ENCODE measurements around the gene CDH22. TPM values are rescaled to one million over a fixed set of nuclear protein-coding genes. Genes with fewer than 3 reads are reported as not detected.

CDH22 gene
- total RNA-seq, 1 experiment from 2014 or later: 0.11 TPM

DNA sequence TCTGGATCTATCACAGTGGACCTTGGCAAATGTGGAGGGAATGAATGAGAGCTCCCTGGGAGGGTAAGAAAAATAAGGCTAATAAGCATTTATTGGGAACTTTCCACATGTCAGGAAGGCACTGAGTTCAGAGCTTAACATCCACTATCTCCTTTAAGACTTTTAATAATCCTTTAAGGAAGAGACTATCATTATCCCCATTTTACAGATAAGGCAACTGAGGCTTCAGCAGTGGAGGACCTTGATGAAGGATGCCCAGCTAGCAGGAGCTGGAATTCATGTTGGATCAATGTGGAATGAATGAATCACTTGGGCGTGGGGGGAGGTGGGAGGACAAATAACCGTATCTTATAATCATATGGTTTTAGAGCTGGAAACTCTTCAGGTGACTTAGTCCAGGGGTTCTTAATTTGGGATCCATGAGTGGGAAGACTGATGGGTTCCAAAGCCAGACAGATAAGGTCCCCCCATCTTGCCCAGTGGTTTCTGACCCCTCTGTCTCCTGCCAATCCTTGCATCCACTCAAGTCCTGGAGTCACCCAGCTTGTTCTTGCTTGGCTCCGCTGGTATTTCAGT lies 135.2 kb downstream of the CDH22 start:
- DNase-seq (ENCODE audit: low read depth): no peak

GRCh38 chr20:46172455-46172854 lies 135.8 kb downstream of the CDH22 start:
- no peak for DNase-seq (ENCODE audit: low read depth)

- no peak for DNase-seq (ENCODE audit: low read depth)
Measured at GRCh38 chr20:46171909-46172308, 136.4 kb downstream of the CDH22 start.

DNA sequence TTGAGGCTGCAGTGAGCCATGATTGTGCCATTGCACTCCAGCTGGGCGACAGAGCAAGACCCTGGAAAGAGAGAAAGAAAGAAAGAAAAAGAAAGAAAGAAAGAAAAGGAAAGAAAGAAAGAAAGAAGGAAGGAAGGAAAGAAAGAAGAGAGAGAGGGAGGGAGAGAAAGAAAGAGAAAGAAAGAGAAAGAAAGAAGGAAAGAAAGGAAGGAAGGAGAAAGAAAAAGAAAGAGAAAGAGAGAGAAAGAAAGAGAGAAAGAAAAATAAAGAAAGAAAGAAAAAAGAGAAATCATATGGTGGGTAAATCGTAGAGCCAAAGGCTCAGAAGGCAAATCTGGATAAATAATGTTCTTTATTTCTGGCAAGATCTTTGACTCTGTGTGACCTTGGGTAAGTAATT lies 136.8 kb downstream of the CDH22 start:
- DNase-seq (ENCODE audit: low read depth): no peak

DNA sequence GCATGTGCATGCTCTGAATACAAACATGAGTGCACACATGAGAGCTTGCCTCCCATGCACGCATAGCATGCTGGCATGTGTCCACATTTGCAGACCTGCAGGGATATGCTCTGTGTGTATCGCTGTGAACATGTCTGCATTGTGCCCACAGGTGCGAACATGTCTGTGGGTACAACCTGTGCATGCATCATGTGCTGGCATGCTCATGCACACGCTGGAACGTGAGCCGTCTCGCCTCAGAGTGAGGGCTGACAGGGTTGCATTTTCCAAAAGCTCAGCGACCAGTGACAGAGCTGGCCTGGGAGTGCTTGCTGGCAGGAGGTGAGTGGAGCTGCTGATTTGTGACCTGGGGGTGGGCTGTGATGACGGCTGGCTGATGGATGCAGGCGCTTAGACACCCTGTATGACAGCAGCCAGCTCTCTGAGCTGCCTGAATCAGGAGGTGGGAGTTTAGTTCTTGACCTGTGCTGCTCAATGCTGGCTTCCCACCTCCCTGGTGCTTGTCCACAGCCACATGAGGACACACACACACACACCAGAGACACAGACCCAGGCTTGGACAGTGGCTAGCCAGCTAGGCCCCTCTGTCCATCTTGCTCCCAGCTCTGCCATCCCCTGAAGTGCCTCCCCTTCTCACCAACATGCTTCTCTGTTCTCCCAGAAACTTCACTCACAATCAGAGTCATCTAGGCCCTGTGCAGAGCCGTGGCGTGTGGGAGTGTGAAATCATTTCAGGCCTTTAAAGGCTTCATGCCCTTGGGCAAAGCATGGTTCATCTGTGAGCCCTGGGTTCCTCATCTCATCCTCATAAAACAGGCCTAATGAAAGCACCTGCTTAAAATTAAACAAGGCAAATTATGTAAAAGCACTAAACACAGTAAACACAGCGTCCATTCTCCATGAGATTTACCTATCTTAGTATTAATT lies 138.8 kb downstream of the CDH22 start:
- DNase-seq (ENCODE audit: low read depth): no peak

- no peak for DNase-seq (ENCODE audit: low read depth)
Measured at GRCh38 chr20:46168438-46168837, 139.9 kb downstream of the CDH22 start.

- no peak for DNase-seq (ENCODE audit: low read depth)
Measured at GRCh38 chr20:46167080-46167479, 141.2 kb downstream of the CDH22 start.

- no peak for DNase-seq (ENCODE audit: low read depth)
Measured at GRCh38 chr20:46164254-46164653, 144.0 kb downstream of the CDH22 start.

DNA sequence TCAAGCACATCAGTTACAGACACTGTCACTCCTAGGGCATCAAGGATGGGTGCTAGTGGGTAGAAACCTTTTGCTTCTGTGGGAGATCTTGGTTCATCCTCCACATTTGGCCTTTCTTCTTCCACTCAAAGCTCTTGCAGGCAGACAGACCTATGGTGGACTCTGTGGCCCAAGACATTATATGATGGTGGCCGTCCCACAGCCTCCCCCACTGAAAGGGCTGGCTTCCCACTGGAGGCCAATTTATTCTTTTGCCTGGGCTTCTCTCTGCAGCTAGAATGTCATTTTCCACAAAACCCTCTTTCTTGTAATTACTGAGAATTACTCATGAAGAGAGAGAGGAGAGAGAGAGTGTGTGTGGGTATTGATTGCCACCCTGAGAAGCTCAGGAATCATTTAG lies 146.4 kb downstream of the CDH22 start:
- DNase-seq (ENCODE audit: low read depth): no peak

- DNase-seq (ENCODE audit: low read depth): no peak
Measured at GRCh38 chr20:46160661-46161060, 147.6 kb downstream of the CDH22 start.

DNA sequence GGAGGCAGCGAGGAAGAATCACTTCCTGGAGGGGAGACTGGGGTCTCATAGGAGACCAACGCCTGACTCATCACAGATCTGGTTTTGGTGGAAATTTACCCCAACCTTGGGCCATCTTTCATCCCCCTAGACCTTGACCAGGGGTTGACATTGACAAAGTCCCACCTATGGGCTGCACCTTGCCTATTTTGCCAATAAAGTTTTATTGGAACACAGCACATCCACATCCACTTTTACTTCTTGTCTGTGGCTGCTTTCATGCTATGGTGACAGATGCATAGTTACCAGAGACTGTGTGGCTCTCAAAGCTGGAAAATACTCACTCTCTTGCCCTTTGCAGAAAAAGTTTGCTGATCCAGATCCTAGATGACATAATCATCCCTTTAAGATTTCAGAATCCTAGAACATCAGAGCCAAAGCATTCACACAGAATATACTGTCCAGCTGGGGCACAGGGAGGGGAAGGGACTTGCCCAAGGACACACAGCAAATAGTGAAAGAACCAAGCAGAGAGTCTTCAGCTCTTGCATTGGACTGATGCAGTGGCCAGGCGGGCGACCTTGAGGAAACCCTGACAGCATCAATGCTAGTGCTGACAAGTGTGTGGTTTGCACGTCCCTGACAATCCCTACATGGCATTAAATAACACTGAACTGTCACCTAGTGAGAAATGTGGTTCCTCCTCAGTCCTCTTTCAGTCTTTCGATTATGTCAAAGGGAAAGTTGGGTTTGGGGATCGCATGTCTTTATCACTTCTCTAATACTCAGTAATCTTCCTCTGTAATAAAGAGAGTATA lies 149.0 kb downstream of the CDH22 start:
- no peak for DNase-seq (ENCODE audit: low read depth)

DNA sequence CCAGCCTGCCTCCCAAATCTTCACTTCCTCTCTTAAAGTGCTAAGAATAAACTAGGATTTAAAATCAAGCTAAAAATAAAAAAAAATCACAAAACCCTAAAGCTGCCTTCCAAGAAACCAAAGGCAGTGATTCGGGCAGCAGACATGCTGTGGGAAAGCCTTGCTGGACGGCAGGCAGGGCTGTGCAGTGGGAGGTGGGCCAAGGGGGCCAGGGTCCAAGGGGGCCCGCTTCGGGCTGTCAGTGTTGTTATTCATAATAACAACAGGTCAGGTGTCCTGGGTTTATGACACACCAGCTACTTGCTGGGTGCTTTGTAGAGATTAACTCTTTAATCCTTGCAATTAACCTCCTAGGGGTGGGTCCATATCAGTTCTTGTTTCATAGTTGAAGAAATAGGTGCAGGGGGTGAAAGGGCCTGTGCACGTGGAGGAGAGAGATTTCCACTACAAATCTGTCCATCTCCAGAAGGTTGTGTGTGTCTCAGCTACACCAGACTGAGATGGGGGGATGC lies 149.8 kb downstream of the CDH22 start:
- DNase-seq (ENCODE audit: low read depth): no peak

GRCh38 chr20:46157625-46158024 lies 150.7 kb downstream of the CDH22 start:
- no peak for DNase-seq (ENCODE audit: low read depth)

DNA sequence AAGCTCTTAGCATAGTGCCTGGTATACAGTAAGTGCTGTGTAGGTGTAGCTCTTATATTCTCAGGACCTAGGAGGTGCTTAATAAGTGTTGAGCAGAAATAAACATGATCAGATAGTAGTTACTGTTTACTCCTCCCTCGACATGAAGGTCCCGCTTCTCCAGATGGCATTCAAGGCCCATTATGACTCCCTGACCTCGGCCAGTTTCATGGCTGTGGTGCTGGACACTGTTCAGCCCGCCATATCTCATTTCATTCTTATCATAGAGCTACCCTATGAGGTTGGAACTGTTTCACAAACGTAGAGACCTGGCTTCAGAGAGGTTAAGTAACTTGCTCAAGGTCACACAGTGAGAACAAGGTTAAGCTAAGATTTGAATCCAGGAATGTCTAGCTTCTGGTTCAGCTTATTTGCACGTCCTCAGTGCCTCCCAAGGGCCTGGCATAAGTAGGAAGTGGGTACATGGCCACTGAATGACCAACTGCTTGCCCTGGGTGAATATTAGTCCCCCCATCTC lies 151.2 kb downstream of the CDH22 start:
- no peak for DNase-seq (ENCODE audit: low read depth)

GRCh38 chr20:46156065-46156464 lies 152.2 kb downstream of the CDH22 start:
- DNase-seq (ENCODE audit: low read depth): no peak

DNA sequence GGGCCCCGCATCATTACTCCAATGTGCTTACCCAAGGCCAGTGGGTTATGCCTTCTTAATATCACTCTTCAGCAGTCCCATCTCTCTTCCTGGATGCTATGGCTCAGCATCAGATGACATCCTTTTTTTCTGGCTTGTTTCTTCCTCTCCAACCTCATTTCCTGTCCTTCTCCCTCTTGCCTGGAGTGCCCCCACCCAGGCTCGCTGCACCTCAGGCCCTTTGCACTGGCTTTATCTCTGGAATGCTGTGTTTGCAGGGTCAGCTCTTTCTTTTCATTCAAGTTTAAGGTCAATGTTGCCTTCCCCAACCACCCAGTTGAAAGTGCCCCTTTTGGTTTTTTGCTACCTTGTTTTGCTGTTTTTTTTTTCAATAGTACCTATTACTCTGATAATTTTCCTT lies 153.5 kb downstream of the CDH22 start:
- DNase-seq (ENCODE audit: low read depth): no peak

GRCh38 chr20:46154305-46154704 lies 154.0 kb downstream of the CDH22 start:
- no peak for DNase-seq (ENCODE audit: low read depth)

- no peak for DNase-seq (ENCODE audit: low read depth)
Measured at GRCh38 chr20:46152824-46153586, 155.3 kb downstream of the CDH22 start.

GRCh38 chr20:46151936-46152335 lies 156.4 kb downstream of the CDH22 start:
- DNase-seq (ENCODE audit: low read depth): no peak

DNA sequence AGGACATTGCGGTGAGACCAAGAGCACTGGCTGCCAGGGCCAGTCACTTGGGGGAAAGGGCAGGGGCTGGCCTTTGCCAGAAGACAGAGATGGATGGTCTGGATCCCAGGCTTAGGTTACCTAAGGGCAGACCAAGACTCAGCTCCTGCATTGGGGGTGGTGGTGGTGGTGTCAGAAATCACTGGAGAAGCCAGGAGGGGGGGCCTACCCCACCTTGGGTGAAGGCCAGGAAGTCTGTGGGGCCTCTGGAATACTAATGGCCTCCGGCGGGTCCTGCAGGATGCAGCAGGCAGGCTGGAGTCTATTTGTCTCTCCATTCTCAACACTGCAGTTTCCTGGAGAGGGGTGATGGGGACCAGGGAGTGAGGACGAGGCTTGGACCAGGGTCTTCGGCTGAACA lies 157.4 kb downstream of the CDH22 start:
- no peak for DNase-seq (ENCODE audit: low read depth)

All from LHCN-M2 (cell line).